WTC11 (cell line): Measurements from ENCODE around the gene TP73. TPM values are rescaled to one million over a fixed set of nuclear protein-coding genes. Genes with fewer than 3 reads are reported as not detected.
"Not testable (repeated sequence)": the region's sequence is repeated elsewhere in the genome, so short reads cannot be mapped to it uniquely, and the experiment has no call there.

Experiments
- ATAC-seq: fragments of 200-7000 bp; cut with Tn5 transposase; 2 replicates; pipeline ENCODE4 v1.10.0; 2021; ENCODE audit warnings: mild to moderate bottlenecking, moderate library complexity
- CTCF ChIA-PET: fragments of 300-600 bp; sonication (Branson Sonifier 250); formaldehyde crosslinking; loops from one replicate; lab custom pipeline; 2021; ENCODE audit warnings: antibody characterized with exemption; lab: Charles Lee
- POLR2A ChIA-PET: fragments of 350-600 bp; sonication (Branson Sonifier 250); formaldehyde crosslinking; loops from one replicate; lab custom pipeline; 2021; ENCODE audit warnings: antibody characterized with exemption; lab: Charles Lee
- DNase-seq: peaks from one replicate; pipeline ENCODE4 v3.0.0; 2021; ENCODE audit warnings: low spot score
- H3K27ac Mint-ChIP-seq: 2 replicates; pipeline ENCODE4 v1.8.0; 2021; ENCODE audit warnings: mixed read lengths
- H3K27me3 Mint-ChIP-seq: 2 replicates; pipeline ENCODE4 v1.8.0; 2021; ENCODE audit warnings: low read depth, mild to moderate bottlenecking, moderate library complexity, mixed read lengths
- H3K36me3 Mint-ChIP-seq: 2 replicates; pipeline ENCODE4 v1.8.0; 2021; ENCODE audit warnings: mixed read lengths
- H3K4me1 Mint-ChIP-seq: 2 replicates; pipeline ENCODE4 v1.8.0; 2022; ENCODE audit warnings: mixed read lengths
- H3K4me3 Mint-ChIP-seq: 2 replicates; pipeline ENCODE4 v1.8.0; 2021; ENCODE audit warnings: mild to moderate bottlenecking, moderate library complexity, mixed read lengths
- H3K9me3 Mint-ChIP-seq: 2 replicates; pipeline ENCODE4 v1.8.0; 2021; ENCODE audit warnings: mixed read lengths
- AFF4 ChIP-seq: sonication (generic); formaldehyde crosslinking; IDR thresholded peaks from 2 replicates; pipeline ENCODE4 v1.8.1; 2023; ENCODE audit warnings: mild to moderate bottlenecking, missing genetic modification reagents, borderline replicate concordance
- CTCF ChIP-seq: fragments of 200-600 bp; IDR thresholded peaks from 2 replicates; pipeline ENCODE4 v1.8.0; 2022; ENCODE audit warnings: antibody characterized with exemption
- ERG ChIP-seq: fragments of 250-450 bp; sonication (Bioruptor Pico); IDR thresholded peaks from 2 replicates; pipeline ENCODE4 v1.8.0; 2021; ENCODE audit warnings: mild to moderate bottlenecking
- ETV6 ChIP-seq: sonication (generic); formaldehyde crosslinking; IDR thresholded peaks from 2 replicates; pipeline ENCODE4 v1.8.1; 2022; ENCODE audit warnings: mild to moderate bottlenecking, missing genetic modification reagents
- HMGXB4 ChIP-seq: sonication (generic); formaldehyde crosslinking; IDR thresholded peaks from 2 replicates; pipeline ENCODE4 v1.8.1; 2023; ENCODE audit warnings: mild to moderate bottlenecking, moderate library complexity, missing genetic modification reagents
- JAZF1 ChIP-seq: fragments of 250-450 bp; sonication (Bioruptor Pico); IDR thresholded peaks from 2 replicates; pipeline ENCODE4 v1.9.0; 2021; ENCODE audit warnings: moderate library complexity, mild to moderate bottlenecking, inconsistent platforms
- NFYB ChIP-seq: sonication (generic); formaldehyde crosslinking; conservative IDR thresholded peaks from 2 replicates; pipeline ENCODE4 v1.8.0; 2022; ENCODE audit warnings: low read depth, missing genetic modification reagents
- SMAD3 ChIP-seq: sonication (generic); formaldehyde crosslinking; IDR thresholded peaks from 2 replicates; pipeline ENCODE4 v1.8.0; 2022; ENCODE audit warnings: missing genetic modification reagents, mild to moderate bottlenecking, borderline replicate concordance
- ZNF121 ChIP-seq: sonication (generic); formaldehyde crosslinking; IDR thresholded peaks from 2 replicates; pipeline ENCODE4 v1.8.0; 2023; ENCODE audit warnings: missing genetic modification reagents
- ZNF416 ChIP-seq: fragments of 250-450 bp; sonication (Bioruptor Pico); IDR thresholded peaks from 2 replicates; pipeline ENCODE4 v1.9.0; 2021; ENCODE audit warnings: mild to moderate bottlenecking, inconsistent platforms
- ZNF423 ChIP-seq: fragments of 250-450 bp; sonication (Bioruptor Pico); IDR thresholded peaks from 2 replicates; pipeline ENCODE4 v2.1.2; 2022; ENCODE audit warnings: mild to moderate bottlenecking, moderate library complexity
- ZSCAN18 ChIP-seq: fragments of 250-450 bp; sonication (Bioruptor Pico); IDR thresholded peaks from 2 replicates; pipeline ENCODE4 v2.1.2; 2022; ENCODE audit warnings: mild to moderate bottlenecking, moderate library complexity
- total RNA-seq: library from RNA; stranded (reverse); gene quantifications from 3 replicates; pipeline ENCODE4 v1.2.3, GENCODE V29; 2021

Gene TP73
- total RNA-seq, 1 experiment from 2014 or later: 5.7 TPM

GRCh38 chr1:3724416-3725030 is 72.2 kb downstream of the TP73 start:
- not testable (repeated sequence) for H3K4me1 Mint-ChIP-seq, H3K9me3 Mint-ChIP-seq, H3K27ac Mint-ChIP-seq, H3K36me3 Mint-ChIP-seq, H3K4me3 Mint-ChIP-seq, H3K27me3 Mint-ChIP-seq
- POLR2A ChIA-PET: interaction anchor here (0.7 kb wide), 1 partner anchor 196 kb away, joined by 12 read pairs; no protein-coding TSS in a partner anchor
- peak; percentile 91 for DNase-seq
- peak; percentile 69 for ATAC-seq
- CTCF ChIA-PET: interaction anchor here (0.5 to 2.3 kb wide), 63 partner anchors 8 to 588 kb away, joined by 3 to 68 read pairs (median 6); partner anchors contain the start of genes LRRC47, TP73 and TPRG1L
- TF ChIP-seq CTCF (peak; percentile 95), ZNF121 (0 out of 2 replicates have a peak, but pooled peaks have one; percentile 18)

GRCh38 chr1:3725366-3725765 is 73.0 kb downstream of the TP73 start:
- CTCF ChIA-PET: interaction anchor here (0.9 to 2.3 kb wide), 24 partner anchors 9 to 272 kb away, joined by 3 to 68 read pairs (median 12); partner anchors contain the start of genes LRRC47 and TP73
- H3K4me1 Mint-ChIP-seq: peaks cover 3% of the 10 kb centered on the region
- no peak overlapping the region for H3K4me3 Mint-ChIP-seq
- TF ChIP-seq ZNF416 (CRISPR knock-in tag) (no peak), AFF4 (CRISPR knock-in tag) (no peak), JAZF1 (CRISPR knock-in tag) (no peak), NFYB (CRISPR knock-in tag) (no peak), ZSCAN18 (no peak), ZNF423 (CRISPR knock-in tag) (no peak), HMGXB4 (no peak), ERG (CRISPR knock-in tag) (no peak), SMAD3 (CRISPR knock-in tag) (no peak), ETV6 (CRISPR knock-in tag) (no peak), ZNF121 (no peak)
- H3K36me3 Mint-ChIP-seq: no peaks in the 10 kb centered on the region
- POLR2A ChIA-PET: no interaction called here
- ATAC-seq (no peak), DNase-seq (no peak)
- H3K9me3 Mint-ChIP-seq: no peaks in the 10 kb centered on the region
- H3K27me3 Mint-ChIP-seq: peaks cover 4% of the 10 kb centered on the region; the same call in 1 of the 2 replicates
- H3K27ac Mint-ChIP-seq: no peak overlapping the region
